ENCODE measurements around the gene DPP6. TPM values are rescaled to one million over a fixed set of nuclear protein-coding genes. Genes with fewer than 3 reads are reported as not detected.

The DPP6 gene
- total RNA-seq, 1 experiment from 2014 or later, result not detected

GRCh38 chr7:154902600-154903082 is 850.4 kb downstream of the DPP6 start:
- no peaks in the 10 kb centered on the region for H3K4me1 ChIP-seq (ENCODE audit: control insufficient read depth, insufficient read depth, low read length)
- H3K27me3 ChIP-seq (ENCODE audit: control insufficient read depth, insufficient read depth, low read length), result no peaks in the 10 kb centered on the region
- TF ChIP-seq SIN3A (IDR thresholded peaks at IDR 0.05; ENCODE audit: borderline replicate concordance, insufficient read depth, low read depth, low read length), result no peak
- no peak for TF ChIP-seq POLR2AphosphoS5 (IDR thresholded peaks at IDR 0.05; ENCODE audit: low read depth, low read length)
- TF ChIP-seq CTCF (IDR thresholded peaks at IDR 0.05), result no peak
- TF ChIP-seq REST (IDR thresholded peaks at IDR 0.05; ENCODE audit: insufficient read depth in 1 of 2, low read depth in 2 of 2, low read length in 1 of 2), result no peak
- no peak for TF ChIP-seq TCF7L2 (IDR thresholded peaks at IDR 0.05; ENCODE audit: low read depth, low read length)
- DNase-seq (ENCODE audit: low read depth, low spot score) (no peak), ATAC-seq (no peak)
- intact Hi-C loops (cut with micrococcal nuclease; ENCODE audit: unreplicated experiment), result no loop called here
- no peak overlapping the region for H3K27ac ChIP-seq (ENCODE audit: low read length)
- in situ Hi-C loops (cut with HindIII; ENCODE audit: low pct_unique_long_range_greater_than_20kb, low sequenced_read_pairs), result no loop called here
- ChIA-PET POLR2A (no interaction called here), CTCF (no interaction called here)
- no TSS peak for BruUV-seq (replicated peaks)
- no peaks in the 10 kb centered on the region for H3K36me3 ChIP-seq (ENCODE audit: control insufficient read depth, insufficient read depth, low read length)
- H3K9me3 ChIP-seq (ENCODE audit: control insufficient read depth, insufficient read depth, low read depth, low read length), result no peaks in the 10 kb centered on the region
- H3K4me3 ChIP-seq (ENCODE audit: low read depth in 2 of 2, low read length in 2 of 2), result no peak overlapping the region

GRCh38 chr7:154903083-154903731 is 851.0 kb downstream of the DPP6 start:
- Histone ChIP-seq H3K4me3 (ENCODE audit: low read depth in 2 of 2, low read length in 2 of 2) (no peak overlapping the region), H3K36me3 (ENCODE audit: control insufficient read depth, insufficient read depth, low read length) (no peaks in the 10 kb centered on the region), H3K9me3 (ENCODE audit: control insufficient read depth, insufficient read depth, low read depth, low read length) (no peaks in the 10 kb centered on the region), H3K4me1 (ENCODE audit: control insufficient read depth, insufficient read depth, low read length) (no peaks in the 10 kb centered on the region), H3K27me3 (ENCODE audit: control insufficient read depth, insufficient read depth, low read length) (no peaks in the 10 kb centered on the region), H3K27ac (ENCODE audit: low read length) (no peak overlapping the region)
- ATAC-seq (no peak), DNase-seq (ENCODE audit: low read depth, low spot score) (no peak)
- in situ Hi-C loops (cut with HindIII; ENCODE audit: low pct_unique_long_range_greater_than_20kb, low sequenced_read_pairs), result no loop called here
- ChIA-PET CTCF (no interaction called here), POLR2A (no interaction called here)
- intact Hi-C loops (cut with micrococcal nuclease; ENCODE audit: unreplicated experiment), result no loop called here
- TF ChIP-seq TCF7L2 (IDR thresholded peaks at IDR 0.05; ENCODE audit: low read depth, low read length) (no peak), POLR2AphosphoS5 (IDR thresholded peaks at IDR 0.05; ENCODE audit: low read depth, low read length) (no peak), REST (IDR thresholded peaks at IDR 0.05; ENCODE audit: insufficient read depth in 1 of 2, low read depth in 2 of 2, low read length in 1 of 2) (no peak), SIN3A (IDR thresholded peaks at IDR 0.05; ENCODE audit: borderline replicate concordance, insufficient read depth, low read depth, low read length) (no peak), CTCF (IDR thresholded peaks at IDR 0.05) (no peak)
- no TSS peak for BruUV-seq (replicated peaks)

All from Panc1 (cell line).